ENCODE measurements around the gene CENPN.

Gene CENPN

GRCh38 chr16:81035975-81036750, 29.1 kb downstream of the CENPN start:
- H3K27ac ChIP-seq (ENCODE audit: low read length): peak overlapping the region; percentile 47

GRCh38 chr16:81036751-81037350, 29.8 kb downstream of the CENPN start:
- no peaks in the 10 kb centered on the region for H3K27me3 ChIP-seq (ENCODE audit: low read depth, low read length)
- no peaks in the 10 kb centered on the region for H3K9me3 ChIP-seq (ENCODE audit: control insufficient read depth in 1 of 2, low read length in 2 of 2)
- peak overlapping the region; percentile 69 to 75 for H3K4me3 ChIP-seq (ENCODE audit: low read depth in 1 of 2, low read length in 2 of 2)
- H3K4me1 ChIP-seq (ENCODE audit: control insufficient read depth in 1 of 2, insufficient read depth in 2 of 2, low read length in 2 of 2): peaks cover 0 to 24% of the 10 kb centered on the region in 2 donors
- peaks cover 6 to 7% of the 10 kb centered on the region in 2 donors for H3K36me3 ChIP-seq (ENCODE audit: control insufficient read depth in 1 of 2, insufficient read depth in 2 of 2, low read length in 2 of 2)
- peak overlapping the region; percentile 47 for H3K27ac ChIP-seq (ENCODE audit: low read length)

More at GRCh38 chr16:81035975-81036750, 29.1 kb downstream of the CENPN start:
- Histone ChIP-seq H3K9me3 (ENCODE audit: control insufficient read depth in 1 of 2, low read length in 2 of 2) (no peaks in the 10 kb centered on the region), H3K27me3 (ENCODE audit: low read depth, low read length) (no peaks in the 10 kb centered on the region), H3K36me3 (ENCODE audit: control insufficient read depth in 1 of 2, insufficient read depth in 2 of 2, low read length in 2 of 2) (peaks cover 0 to under 1% of the 10 kb centered on the region in 2 donors), H3K4me3 (ENCODE audit: low read depth in 1 of 2, low read length in 2 of 2) (peak overlapping the region; percentile 69 to 75), H3K4me1 (ENCODE audit: control insufficient read depth in 1 of 2, insufficient read depth in 2 of 2, low read length in 2 of 2) (peaks cover 0 to 24% of the 10 kb centered on the region in 2 donors)

DNA sequence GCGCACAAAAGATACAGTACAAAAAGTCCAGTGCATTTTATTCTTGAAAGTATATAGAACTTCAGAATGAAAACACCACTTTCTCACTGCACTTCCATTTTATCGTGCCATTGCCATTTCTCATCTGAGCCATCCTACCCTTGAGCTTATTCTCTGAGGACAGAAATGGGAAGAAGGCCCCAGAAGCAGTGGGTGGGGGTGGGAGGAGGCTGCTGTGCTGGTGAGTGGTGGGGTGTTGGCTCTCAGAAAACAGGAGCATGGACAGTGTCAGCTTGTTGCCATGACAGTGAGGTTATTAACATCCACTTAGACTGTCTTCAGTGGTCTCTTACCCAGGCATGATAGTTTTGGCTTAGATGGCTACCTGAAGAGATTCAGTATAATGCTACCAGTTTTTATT, 33.1 kb downstream of the CENPN start:
- no peak overlapping the region for H3K27ac ChIP-seq (ENCODE audit: low read length)
- peaks cover 0 to 24% of the 10 kb centered on the region in 2 donors for H3K4me1 ChIP-seq (ENCODE audit: control insufficient read depth in 1 of 2, insufficient read depth in 2 of 2, low read length in 2 of 2)
- H3K4me3 ChIP-seq (ENCODE audit: low read depth in 1 of 2, low read length in 2 of 2): no peak overlapping the region
- no peaks in the 10 kb centered on the region for H3K27me3 ChIP-seq (ENCODE audit: low read depth, low read length)
- H3K9me3 ChIP-seq (ENCODE audit: control insufficient read depth in 1 of 2, low read length in 2 of 2): no peaks in the 10 kb centered on the region
- H3K36me3 ChIP-seq (ENCODE audit: control insufficient read depth in 1 of 2, insufficient read depth in 2 of 2, low read length in 2 of 2): peaks cover 34 to 38% of the 10 kb centered on the region in 2 donors

DNA sequence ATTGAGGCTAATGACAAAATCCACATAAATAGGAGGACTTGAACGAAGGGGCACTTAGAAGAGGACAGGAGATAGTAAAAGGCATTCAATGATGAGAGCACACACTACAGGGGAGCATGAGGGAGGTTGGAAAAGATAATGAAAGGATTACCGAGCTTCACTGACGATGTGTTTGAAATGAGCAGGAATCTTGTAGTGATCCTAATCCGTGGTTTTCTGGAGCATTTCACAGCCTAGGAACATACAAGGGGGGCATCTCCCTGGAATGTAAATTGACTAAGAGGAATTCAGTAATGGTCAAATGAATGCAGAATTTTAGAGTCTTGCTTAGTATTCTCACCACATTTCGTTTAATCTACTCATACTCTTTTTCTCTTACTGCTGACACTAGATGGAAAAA, 33.8 kb downstream of the CENPN start:
- no peaks in the 10 kb centered on the region for H3K9me3 ChIP-seq (ENCODE audit: control insufficient read depth in 1 of 2, low read length in 2 of 2)
- H3K27me3 ChIP-seq (ENCODE audit: low read depth, low read length): no peaks in the 10 kb centered on the region
- H3K4me1 ChIP-seq (ENCODE audit: control insufficient read depth in 1 of 2, insufficient read depth in 2 of 2, low read length in 2 of 2): peaks cover 0 to 20% of the 10 kb centered on the region in 2 donors
- peaks cover 38 to 45% of the 10 kb centered on the region in 2 donors for H3K36me3 ChIP-seq (ENCODE audit: control insufficient read depth in 1 of 2, insufficient read depth in 2 of 2, low read length in 2 of 2)
- H3K4me3 ChIP-seq (ENCODE audit: low read depth in 1 of 2, low read length in 2 of 2): no peak overlapping the region
- no peak overlapping the region for H3K27ac ChIP-seq (ENCODE audit: low read length)

DNA sequence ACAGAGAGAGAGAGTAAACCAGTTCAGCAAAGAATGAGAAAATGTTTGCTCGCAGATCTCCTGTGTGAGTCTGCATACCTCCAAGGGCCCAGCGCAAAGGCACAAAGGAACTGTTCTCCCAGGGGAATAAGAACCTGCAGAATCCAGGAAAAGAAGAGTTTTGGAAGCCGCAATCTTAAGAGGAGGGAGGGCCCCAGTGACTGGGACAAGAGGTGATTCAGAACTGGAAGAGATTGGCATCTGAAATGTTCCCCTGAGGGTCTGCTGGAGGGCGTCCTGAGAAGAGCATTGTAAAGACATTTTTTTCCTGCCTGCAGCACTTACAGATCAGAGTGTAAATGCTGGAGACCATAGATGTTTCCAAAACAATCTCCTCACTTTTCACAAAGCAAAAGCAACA, 34.7 kb downstream of the CENPN start:
- Histone ChIP-seq H3K4me3 (ENCODE audit: low read depth in 1 of 2, low read length in 2 of 2) (no peak overlapping the region), H3K27ac (ENCODE audit: low read length) (no peak overlapping the region), H3K4me1 (ENCODE audit: control insufficient read depth in 1 of 2, insufficient read depth in 2 of 2, low read length in 2 of 2) (peaks cover 0 to 18% of the 10 kb centered on the region in 2 donors), H3K27me3 (ENCODE audit: low read depth, low read length) (no peaks in the 10 kb centered on the region), H3K9me3 (ENCODE audit: control insufficient read depth in 1 of 2, low read length in 2 of 2) (no peaks in the 10 kb centered on the region), H3K36me3 (ENCODE audit: control insufficient read depth in 1 of 2, insufficient read depth in 2 of 2, low read length in 2 of 2) (peaks cover 38 to 47% of the 10 kb centered on the region in 2 donors)

- no peak overlapping the region for H3K27ac ChIP-seq (ENCODE audit: low read length)
- no peaks in the 10 kb centered on the region for H3K27me3 ChIP-seq (ENCODE audit: low read depth, low read length)
- peaks cover 38 to 47% of the 10 kb centered on the region in 2 donors for H3K36me3 ChIP-seq (ENCODE audit: control insufficient read depth in 1 of 2, insufficient read depth in 2 of 2, low read length in 2 of 2)
- H3K4me1 ChIP-seq (ENCODE audit: control insufficient read depth in 1 of 2, insufficient read depth in 2 of 2, low read length in 2 of 2): peaks cover 0 to 6% of the 10 kb centered on the region in 2 donors
- H3K4me3 ChIP-seq (ENCODE audit: low read depth in 1 of 2, low read length in 2 of 2): no peak overlapping the region
- no peaks in the 10 kb centered on the region for H3K9me3 ChIP-seq (ENCODE audit: control insufficient read depth in 1 of 2, low read length in 2 of 2)
Measured at GRCh38 chr16:81042821-81043220, 35.8 kb downstream of the CENPN start.

GRCh38 chr16:81053761-81054160, 46.7 kb downstream of the CENPN start:
- no peak overlapping the region for H3K27ac ChIP-seq (ENCODE audit: low read length)
- no peaks in the 10 kb centered on the region for H3K27me3 ChIP-seq (ENCODE audit: low read depth, low read length)
- no peaks in the 10 kb centered on the region for H3K36me3 ChIP-seq (ENCODE audit: control insufficient read depth in 1 of 2, insufficient read depth in 2 of 2, low read length in 2 of 2)
- H3K9me3 ChIP-seq (ENCODE audit: control insufficient read depth in 1 of 2, low read length in 2 of 2): no peaks in the 10 kb centered on the region
- no peaks in the 10 kb centered on the region for H3K4me1 ChIP-seq (ENCODE audit: control insufficient read depth in 1 of 2, insufficient read depth in 2 of 2, low read length in 2 of 2)
- no peak overlapping the region for H3K4me3 ChIP-seq (ENCODE audit: low read depth in 1 of 2, low read length in 2 of 2)

DNA sequence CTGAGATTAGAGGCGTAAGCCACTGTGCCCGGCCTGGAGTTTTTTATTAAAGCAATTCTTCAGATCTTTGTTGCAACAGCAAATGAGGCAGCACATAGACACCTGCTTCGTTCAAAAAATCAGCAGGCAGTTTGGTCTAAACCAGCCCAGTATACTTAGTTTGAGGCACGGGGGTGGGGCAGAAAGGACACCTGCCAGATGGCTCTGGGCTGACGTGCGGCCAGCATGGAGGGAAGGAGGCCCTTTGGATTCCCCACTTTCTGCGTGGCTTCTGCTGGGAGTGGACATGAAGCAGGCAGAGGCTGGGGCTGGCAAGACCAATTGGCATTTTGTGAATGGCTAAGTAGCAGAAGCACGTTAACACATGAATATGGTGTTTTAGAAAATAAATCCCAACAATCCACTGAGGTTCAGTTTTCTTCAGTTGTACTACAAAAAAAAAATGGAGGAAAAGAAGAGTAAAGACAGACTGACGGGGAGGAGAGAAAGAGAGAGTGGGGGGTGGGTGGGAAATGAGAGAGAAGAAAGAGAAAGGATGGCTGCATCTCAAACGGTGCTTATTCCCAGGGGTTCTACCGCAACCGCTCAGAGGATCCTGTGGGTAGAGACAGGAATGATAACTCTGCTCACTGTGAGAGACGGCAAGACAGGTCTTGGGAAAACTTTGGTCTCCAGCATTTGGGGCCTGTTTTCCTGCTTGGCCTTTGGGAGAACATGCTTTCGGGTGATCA, 53.7 kb downstream of the CENPN start:
- Histone ChIP-seq H3K9me3 (ENCODE audit: control insufficient read depth in 1 of 2, low read length in 2 of 2) (no peaks in the 10 kb centered on the region), H3K27me3 (ENCODE audit: low read depth, low read length) (no peaks in the 10 kb centered on the region), H3K27ac (ENCODE audit: low read length) (no peak overlapping the region), H3K4me3 (ENCODE audit: low read depth in 1 of 2, low read length in 2 of 2) (no peak overlapping the region), H3K36me3 (ENCODE audit: control insufficient read depth in 1 of 2, insufficient read depth in 2 of 2, low read length in 2 of 2) (no peaks in the 10 kb centered on the region), H3K4me1 (ENCODE audit: control insufficient read depth in 1 of 2, insufficient read depth in 2 of 2, low read length in 2 of 2) (no peaks in the 10 kb centered on the region)

DNA sequence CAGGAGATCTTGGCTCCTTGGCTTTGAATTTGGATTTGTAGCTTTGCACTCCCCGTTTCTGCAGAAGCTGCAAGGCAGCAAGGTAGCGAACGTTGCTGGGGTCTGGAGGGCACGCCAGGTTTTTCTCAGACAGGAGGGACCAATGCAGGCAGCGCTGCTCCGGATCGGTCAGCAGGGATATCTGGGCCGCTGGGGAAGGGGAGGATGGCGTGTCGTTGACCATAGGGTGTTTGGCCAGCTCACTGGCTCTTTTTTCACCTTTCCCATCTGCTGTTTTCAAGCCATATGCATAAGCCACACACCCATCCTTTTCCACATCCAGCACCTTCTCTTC, 54.3 kb downstream of the CENPN start:
- no peak overlapping the region for H3K27ac ChIP-seq (ENCODE audit: low read length)
- H3K27me3 ChIP-seq (ENCODE audit: low read depth, low read length): no peaks in the 10 kb centered on the region
- no peaks in the 10 kb centered on the region for H3K9me3 ChIP-seq (ENCODE audit: control insufficient read depth in 1 of 2, low read length in 2 of 2)
- H3K4me1 ChIP-seq (ENCODE audit: control insufficient read depth in 1 of 2, insufficient read depth in 2 of 2, low read length in 2 of 2): no peaks in the 10 kb centered on the region
- no peaks in the 10 kb centered on the region for H3K36me3 ChIP-seq (ENCODE audit: control insufficient read depth in 1 of 2, insufficient read depth in 2 of 2, low read length in 2 of 2)
- no peak overlapping the region for H3K4me3 ChIP-seq (ENCODE audit: low read depth in 1 of 2, low read length in 2 of 2)

DNA sequence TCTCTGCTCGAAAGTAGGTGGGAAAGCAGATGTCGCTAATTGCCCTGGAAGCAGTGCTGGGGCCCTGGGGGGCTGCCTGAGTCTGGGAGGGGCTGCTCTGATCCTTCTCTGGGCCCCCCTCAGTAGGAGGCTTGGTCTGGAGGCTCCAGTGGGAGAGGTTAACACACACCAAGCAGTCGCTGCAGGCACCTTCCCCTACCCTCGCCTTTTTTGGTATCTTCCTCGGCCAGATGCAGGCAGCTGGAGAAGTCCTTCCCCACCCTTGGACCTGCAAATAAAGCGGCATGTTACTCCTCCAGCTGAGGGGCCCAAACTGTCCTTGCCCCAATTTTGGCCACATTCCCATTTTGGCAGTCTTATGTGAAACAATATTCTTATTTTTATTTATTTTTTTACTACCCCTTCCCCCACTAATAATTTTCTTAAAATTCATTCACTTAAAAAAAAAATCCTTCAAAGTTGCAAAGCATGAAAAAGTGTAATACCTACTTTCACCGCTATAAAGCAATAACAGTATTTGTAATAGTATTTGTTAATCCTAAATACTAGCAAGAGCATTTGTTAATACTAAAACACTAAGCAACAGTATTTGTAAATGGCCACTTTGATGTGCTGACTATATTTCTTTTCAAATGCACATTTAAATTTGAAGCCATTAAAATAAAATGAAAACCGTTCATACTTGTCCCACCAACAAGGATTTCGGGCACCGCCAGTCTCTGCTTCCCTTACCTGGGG, 55.0 kb downstream of the CENPN start:
- Histone ChIP-seq H3K9me3 (ENCODE audit: control insufficient read depth in 1 of 2, low read length in 2 of 2) (no peaks in the 10 kb centered on the region), H3K4me3 (ENCODE audit: low read depth in 1 of 2, low read length in 2 of 2) (no peak overlapping the region), H3K4me1 (ENCODE audit: control insufficient read depth in 1 of 2, insufficient read depth in 2 of 2, low read length in 2 of 2) (no peaks in the 10 kb centered on the region), H3K27me3 (ENCODE audit: low read depth, low read length) (no peaks in the 10 kb centered on the region), H3K27ac (ENCODE audit: low read length) (no peak overlapping the region), H3K36me3 (ENCODE audit: control insufficient read depth in 1 of 2, insufficient read depth in 2 of 2, low read length in 2 of 2) (no peaks in the 10 kb centered on the region)

- no peaks in the 10 kb centered on the region for H3K9me3 ChIP-seq (ENCODE audit: control insufficient read depth in 1 of 2, low read length in 2 of 2)
- no peaks in the 10 kb centered on the region for H3K4me1 ChIP-seq (ENCODE audit: control insufficient read depth in 1 of 2, insufficient read depth in 2 of 2, low read length in 2 of 2)
- no peak overlapping the region for H3K27ac ChIP-seq (ENCODE audit: low read length)
- no peaks in the 10 kb centered on the region for H3K36me3 ChIP-seq (ENCODE audit: control insufficient read depth in 1 of 2, insufficient read depth in 2 of 2, low read length in 2 of 2)
- H3K4me3 ChIP-seq (ENCODE audit: low read depth in 1 of 2, low read length in 2 of 2): no peak overlapping the region
- H3K27me3 ChIP-seq (ENCODE audit: low read depth, low read length): no peaks in the 10 kb centered on the region
Measured at GRCh38 chr16:81066681-81067080, 59.7 kb downstream of the CENPN start.
